Measurements from ENCODE around the gene DUSP14. TPM values are rescaled to one million over a fixed set of nuclear protein-coding genes. Genes with fewer than 3 reads are reported as not detected.

DUSP14 gene
- total RNA-seq, 1 donor from 2014 or later: 7.3 TPM

- no peak for DNase-seq (ENCODE audit: low spot score)
Observed at GRCh38 chr17:37513711-37514110, 24.0 kb downstream of the DUSP14 start.

- DNase-seq (ENCODE audit: low spot score): no peak
Observed at GRCh38 chr17:37516127-37516571, 26.5 kb downstream of the DUSP14 start.

GRCh38 chr17:37517881-37518280 is 28.2 kb downstream of the DUSP14 start:
- no peak for DNase-seq (ENCODE audit: low spot score)

- no peak for DNase-seq (ENCODE audit: low spot score)
Observed at GRCh38 chr17:37518826-37519225, 29.1 kb downstream of the DUSP14 start.

GRCh38 chr17:37519251-37519985 is 29.7 kb downstream of the DUSP14 start:
- no peak for DNase-seq (ENCODE audit: low spot score)

GRCh38 chr17:37520174-37520573 is 30.5 kb downstream of the DUSP14 start:
- no peak for DNase-seq (ENCODE audit: low spot score)

GRCh38 chr17:37521821-37522220 is 32.1 kb downstream of the DUSP14 start:
- DNase-seq (ENCODE audit: low spot score): no peak

- DNase-seq (ENCODE audit: low spot score): no peak
Observed at GRCh38 chr17:37523715-37524219, 34.1 kb downstream of the DUSP14 start.

GRCh38 chr17:37527249-37527851 is 37.7 kb downstream of the DUSP14 start:
- no peak for DNase-seq (ENCODE audit: low spot score)

GRCh38 chr17:37530420-37530819 is 40.7 kb downstream of the DUSP14 start:
- no peak for DNase-seq (ENCODE audit: low spot score)

GRCh38 chr17:37532756-37533155 is 43.1 kb downstream of the DUSP14 start:
- no peak for DNase-seq (ENCODE audit: low spot score)

- no peak for DNase-seq (ENCODE audit: low spot score)
Observed at GRCh38 chr17:37535906-37536305, 46.2 kb downstream of the DUSP14 start.

- DNase-seq (ENCODE audit: low spot score): no peak
Observed at GRCh38 chr17:37538981-37539659, 49.4 kb downstream of the DUSP14 start.

GRCh38 chr17:37541880-37542660 is 52.4 kb downstream of the DUSP14 start:
- no peak for DNase-seq (ENCODE audit: low spot score)

- DNase-seq (ENCODE audit: low spot score): no peak
Observed at GRCh38 chr17:37543637-37544052, 54.0 kb downstream of the DUSP14 start.

- DNase-seq (ENCODE audit: low spot score): no peak
Observed at GRCh38 chr17:37545486-37545885, 55.8 kb downstream of the DUSP14 start.

- no peak for DNase-seq (ENCODE audit: low spot score)
Observed at GRCh38 chr17:37546302-37546701, 56.6 kb downstream of the DUSP14 start.

- DNase-seq (ENCODE audit: low spot score): no peak
Observed at GRCh38 chr17:37547986-37548385, 58.3 kb downstream of the DUSP14 start.

- no peak for DNase-seq (ENCODE audit: low spot score)
Observed at GRCh38 chr17:37551788-37552187, 62.1 kb downstream of the DUSP14 start.

GRCh38 chr17:37553401-37553966 is 63.8 kb downstream of the DUSP14 start:
- no peak for DNase-seq (ENCODE audit: low spot score)

GRCh38 chr17:37555386-37555785 is 65.7 kb downstream of the DUSP14 start:
- DNase-seq (ENCODE audit: low spot score): no peak

GRCh38 chr17:37557482-37557881 is 67.8 kb downstream of the DUSP14 start:
- DNase-seq (ENCODE audit: low spot score): no peak

Measured in ureter (tissue), 1 donor.